D341Med (cell line): Measurements from ENCODE around the gene CYP3A4.
"Not testable (repeated sequence)": the region's sequence is repeated elsewhere in the genome, so short reads cannot be mapped to it uniquely, and the experiment has no call there.

Experiments used
- DNase-seq: peaks from one replicate; pipeline ENCODE4 v3.0.0; 2012; ENCODE audit warnings: low spot score

The CYP3A4 gene

DNA sequence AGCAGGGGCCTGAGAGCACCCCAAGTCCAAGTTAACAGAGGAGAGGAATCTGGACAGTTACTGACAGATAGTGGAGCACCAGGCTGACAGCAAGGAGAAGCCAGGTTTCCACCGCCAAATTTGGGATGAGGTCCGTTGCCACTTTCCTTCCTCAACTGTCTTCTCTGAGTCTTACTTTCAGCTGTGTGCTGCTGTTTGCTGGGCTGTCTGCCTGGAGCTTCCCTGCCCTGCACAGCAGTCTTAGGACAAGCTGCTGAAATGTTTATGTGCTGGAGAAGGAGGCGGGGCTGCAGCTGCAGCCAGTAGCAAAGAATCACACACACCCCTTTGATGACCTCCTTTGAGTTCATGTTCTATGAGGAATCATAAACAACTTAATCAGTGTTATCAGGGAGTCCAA lies 31.6 kb downstream of the CYP3A4 start:
- no peak for DNase-seq

DNA sequence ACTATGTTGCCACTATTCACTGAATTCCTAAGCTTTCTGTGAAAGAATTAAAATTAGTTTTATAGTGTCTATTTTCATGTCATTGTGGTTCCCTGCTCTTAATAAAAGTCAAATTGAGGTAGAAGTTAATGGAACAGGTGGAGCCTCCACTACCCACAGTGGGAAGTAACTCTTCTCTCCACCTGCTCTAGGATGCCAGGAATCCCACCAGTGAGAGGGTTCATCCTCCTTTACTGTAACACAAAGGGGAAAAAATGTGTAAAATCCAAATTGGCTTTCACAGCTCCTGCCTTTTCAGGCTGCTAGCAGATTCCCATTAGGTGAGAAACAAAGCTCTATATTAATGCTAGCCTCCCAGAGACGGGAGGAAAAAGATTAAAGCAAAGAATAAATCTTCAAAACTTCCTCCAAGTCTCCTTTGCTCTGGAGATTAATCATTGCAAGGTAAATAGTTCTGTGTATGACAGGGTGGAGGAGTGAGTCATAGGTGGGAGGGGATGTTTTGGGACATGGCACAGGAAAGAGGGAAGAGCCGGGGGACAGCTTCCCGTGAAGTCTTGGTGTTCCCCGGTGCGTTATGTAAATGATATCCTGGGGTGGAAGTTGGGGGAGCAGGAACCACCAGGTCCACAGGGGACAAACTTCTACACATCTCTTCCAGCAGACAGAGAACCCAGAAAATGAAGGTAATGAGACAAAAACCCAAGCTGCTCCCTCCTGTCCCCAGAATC lies 32.5 kb downstream of the CYP3A4 start:
- not testable (repeated sequence) for DNase-seq

DNA sequence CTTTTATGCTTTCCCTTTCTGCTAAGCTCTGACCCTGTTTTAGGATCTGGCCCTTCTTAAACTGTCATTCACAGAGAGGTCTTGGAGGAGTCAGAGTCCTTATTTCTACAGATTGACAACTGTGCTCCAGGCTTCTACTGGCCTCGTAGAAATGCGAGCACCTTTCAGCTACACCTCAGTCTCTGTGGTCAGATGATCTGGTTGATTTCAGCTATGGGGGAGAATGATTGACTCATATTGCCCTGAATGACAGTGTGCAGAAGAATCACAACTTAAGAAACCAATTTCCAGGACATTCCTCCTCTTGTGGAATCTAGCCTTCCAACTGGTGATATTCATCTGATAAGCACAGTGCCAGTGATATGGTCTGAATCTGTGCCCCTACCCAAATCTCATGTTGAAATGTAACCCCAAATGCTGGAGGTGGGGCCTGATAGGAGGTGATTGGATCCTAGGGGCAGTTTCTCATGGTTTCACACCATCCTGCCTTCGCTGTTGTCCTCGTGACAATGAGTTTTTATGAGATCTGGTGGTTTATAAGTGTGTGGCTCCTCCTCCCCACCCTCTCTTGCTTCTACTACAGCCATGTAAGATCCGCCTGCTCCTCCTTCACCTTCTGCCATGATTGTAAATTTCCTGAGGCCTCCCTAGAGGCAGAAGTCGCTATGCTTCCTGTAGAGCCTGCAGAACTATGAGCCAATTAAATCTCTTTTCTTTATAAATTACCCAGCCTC lies 35.0 kb downstream of the CYP3A4 start:
- DNase-seq = no peak

DNA sequence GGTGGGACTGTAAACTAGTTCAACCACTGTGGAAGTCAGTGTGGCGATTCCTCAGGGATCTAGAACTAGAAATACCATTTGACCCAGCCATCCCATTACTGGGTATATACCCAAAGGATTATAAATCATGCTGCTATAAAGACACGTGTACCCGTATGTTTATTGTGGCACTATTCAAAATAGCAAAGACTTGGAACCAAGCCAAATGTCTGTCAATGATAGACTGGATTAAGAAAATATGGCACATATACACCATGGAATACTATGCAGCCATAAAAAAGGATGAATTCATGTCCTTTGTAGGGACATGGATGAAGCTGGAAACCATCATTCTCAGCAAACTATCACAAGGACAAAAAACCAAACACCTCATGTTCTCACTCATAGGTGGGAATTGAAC lies 37.1 kb downstream of the CYP3A4 start:
- not testable (repeated sequence) for DNase-seq

DNA sequence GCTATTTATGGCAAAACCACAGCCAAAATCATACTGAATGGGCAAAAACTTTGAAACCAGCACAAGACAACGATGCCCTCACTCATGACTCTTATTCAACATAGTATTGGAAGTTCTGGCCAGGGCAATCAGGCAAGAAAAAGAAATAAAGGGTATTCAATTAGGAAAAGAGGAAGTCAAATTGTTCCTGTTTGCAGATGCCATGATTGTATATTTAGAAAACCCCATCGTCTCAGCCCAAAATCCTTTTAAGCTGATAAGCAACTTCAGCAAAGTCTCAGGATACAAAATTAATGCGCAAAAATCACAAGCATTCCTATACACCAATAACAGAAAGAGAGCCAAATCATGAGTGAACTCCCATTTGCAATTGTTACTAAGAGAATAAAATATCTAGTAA lies 38.6 kb downstream of the CYP3A4 start:
- not testable (repeated sequence) for DNase-seq

DNA sequence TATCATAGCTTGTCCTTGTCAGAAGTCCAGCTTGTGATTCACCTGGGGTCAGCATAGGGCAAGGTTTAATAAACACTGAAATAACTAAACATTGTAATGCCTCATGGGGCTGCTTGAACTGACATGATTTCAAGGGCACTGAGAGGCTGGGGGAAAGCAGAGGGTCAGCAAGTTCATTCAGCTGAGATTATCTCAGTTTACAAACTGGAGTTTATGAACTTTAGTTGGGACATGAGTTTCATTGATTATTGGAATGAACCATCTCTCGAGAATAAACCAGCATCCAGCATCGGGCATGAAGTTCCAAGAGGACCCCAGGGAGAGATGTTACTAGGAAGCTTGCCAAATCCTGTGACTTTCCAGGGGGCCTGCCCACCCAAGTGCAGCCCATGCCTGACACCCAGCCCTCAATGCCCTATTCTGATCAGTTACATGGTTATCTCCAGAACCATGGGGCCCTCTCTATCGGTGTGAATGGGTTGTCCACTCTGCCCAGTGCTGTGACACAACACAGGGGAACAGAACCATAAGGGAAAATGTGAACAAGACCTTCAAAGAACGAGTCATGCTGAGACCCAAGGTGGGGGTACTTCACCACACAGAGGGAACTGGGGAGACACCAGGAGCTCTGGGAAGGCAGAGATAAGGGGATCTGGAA lies 41.1 kb downstream of the CYP3A4 start:
- DNase-seq = no peak

DNA sequence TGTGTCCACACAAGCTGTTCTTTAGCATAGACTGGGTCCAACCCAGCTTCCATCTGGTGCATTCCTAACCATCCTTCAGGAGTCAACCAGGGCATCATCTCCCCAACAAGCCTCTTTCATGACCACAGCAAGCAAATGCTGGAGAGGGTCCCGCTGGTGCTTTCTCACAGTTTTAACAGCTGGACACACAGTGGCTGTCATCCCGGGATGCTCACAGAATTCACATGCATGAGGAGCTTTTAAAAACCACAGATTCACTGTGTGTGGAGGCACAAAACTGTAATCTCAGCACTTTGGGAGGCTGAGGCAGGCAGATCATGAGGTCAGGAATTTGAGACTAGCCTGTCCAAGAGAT lies 42.6 kb downstream of the CYP3A4 start:
- no peak for DNase-seq

DNA sequence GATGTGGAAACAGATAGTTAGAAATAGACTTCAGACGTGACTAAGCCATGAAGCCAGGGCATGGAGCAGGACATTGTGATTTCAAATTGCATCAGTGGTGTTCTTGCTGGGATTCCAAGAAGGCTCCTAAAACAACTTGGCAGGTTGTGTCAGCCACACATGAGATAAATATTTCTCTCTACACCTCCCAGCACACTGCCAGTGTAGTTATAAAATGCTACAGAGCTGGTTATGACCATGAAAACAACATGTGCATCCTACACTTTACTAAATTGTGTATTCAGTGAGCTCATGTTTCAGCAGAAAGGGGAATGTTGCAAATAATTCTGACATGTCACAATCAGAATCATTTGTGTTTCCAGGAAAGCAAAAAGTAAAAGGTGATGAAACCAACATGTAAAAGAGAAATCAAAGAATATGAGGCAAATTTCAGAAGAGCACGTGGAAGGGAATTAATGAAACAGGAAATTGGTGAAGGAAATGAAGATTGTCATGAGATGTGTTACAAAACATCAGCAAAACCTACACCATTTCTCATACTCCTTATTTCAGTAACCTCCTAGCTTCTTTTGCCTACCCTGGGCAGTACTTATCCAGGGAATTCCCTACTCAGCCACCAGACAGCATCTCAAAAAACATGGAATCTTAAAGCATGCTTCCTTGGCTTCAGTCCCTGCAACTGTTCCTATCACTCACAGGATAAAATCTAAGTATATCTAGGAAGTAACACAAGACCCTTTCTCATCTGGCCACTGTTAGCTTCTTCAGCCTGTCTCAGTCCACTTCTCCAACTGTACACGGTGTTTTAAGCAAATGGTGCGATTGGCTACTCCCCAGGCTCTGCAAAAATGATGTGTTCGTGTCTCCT lies 43.2 kb downstream of the CYP3A4 start:
- no peak for DNase-seq

DNA sequence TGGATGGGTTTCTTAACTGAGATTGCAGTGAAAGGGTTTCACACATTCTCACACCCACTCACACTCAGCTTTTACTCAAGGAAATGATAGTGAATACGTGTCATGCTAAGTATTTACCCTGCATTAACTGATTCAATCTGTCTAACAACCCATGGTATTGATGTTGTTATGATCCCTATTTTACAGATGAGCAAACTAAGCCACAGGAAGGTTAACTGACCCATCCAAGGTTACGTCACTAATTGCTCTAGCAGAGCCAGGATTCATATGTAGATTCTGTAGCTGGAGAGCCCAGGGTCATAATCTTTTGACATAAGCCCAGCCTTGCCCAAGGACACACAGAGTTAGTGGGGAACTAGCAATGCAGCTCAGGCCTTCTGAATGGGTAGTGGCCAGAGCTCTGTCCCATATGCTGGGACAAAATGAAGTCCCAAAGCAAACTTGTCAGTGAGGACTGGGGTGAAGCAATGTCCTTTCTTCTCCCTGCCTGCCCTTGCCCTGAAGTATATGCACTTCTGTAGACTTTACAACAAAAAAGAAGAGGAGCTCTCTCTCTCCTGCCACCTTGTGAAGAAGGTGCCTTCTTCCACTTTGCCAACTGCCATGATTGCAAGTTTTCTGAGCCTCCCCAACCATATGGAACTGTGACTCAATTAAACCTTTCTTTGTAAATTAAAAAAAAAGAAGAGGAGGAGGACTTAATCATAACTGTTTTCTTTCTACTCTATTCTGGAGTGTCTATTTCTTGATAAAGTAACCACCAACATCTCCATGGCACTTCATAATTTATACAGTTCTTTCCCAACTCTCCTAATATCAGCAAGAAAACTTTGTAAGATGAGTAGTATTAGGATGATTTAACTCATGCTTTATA lies 44.0 kb downstream of the CYP3A4 start:
- DNase-seq = no peak

DNA sequence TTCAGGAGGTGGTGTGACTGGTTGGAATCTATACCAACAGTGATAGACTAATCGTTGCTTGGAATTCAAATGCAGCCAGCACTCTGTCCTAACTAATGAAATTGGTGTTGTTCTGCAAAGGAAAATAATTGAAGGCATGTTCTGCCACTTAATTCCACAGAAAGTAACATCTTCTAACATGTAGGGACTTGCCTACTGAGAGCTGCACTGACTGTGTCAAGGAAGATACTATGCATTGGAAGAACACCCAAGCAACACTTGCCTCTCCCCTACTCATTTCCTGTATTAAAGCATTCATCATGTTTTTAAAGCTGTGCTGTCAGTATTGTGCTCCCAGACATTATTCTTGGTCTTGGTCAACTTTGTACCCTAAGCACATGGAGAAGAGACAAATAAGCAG lies 46.3 kb downstream of the CYP3A4 start:
- no peak for DNase-seq

DNA sequence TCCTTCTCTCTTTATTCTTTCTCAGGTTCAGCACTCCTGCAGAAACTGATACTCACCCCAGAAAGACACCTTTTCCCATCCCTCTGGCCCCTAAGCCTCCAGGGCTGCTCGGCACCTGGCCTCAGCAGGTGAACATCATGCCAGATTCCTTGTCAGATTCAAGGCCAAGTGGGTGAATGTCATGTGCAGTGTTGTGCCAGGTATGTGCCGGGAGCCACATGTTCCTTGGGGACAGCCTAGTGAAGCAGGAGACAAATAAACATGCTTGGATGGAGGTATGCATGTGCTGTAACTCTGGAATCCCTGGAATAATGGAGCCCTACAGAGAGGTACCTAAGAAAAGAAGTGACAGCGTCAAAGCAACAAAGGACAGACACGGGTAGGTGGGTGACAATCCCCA lies 47.3 kb downstream of the CYP3A4 start:
- not testable (repeated sequence) for DNase-seq

DNA sequence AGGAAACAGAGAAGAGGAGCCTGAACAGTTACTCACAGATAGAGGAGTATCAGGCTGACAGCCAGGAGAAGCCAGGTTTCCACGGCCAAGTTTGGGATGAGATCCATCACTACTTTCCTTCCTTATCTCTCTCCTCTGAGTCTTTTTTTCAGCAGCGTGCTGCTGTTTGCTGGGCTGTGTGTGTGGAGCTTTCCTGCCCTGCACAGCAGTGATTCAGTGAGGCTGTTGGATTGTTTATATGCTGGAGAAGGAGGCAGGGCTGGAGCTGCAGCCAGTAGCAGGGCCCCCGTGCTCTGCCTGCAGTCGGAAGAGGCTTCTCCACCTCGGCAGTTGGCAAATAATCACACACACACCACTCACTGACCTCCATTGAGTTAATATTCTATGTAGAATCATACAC lies 49.0 kb downstream of the CYP3A4 start, which contains the start of gene CYP3A7:
CYP3A7 (minus strand) TSS at position 210 of the 400 bp plus-strand sequence; CDS start at position 107, 103 bp downstream.
- no peak for DNase-seq

DNA sequence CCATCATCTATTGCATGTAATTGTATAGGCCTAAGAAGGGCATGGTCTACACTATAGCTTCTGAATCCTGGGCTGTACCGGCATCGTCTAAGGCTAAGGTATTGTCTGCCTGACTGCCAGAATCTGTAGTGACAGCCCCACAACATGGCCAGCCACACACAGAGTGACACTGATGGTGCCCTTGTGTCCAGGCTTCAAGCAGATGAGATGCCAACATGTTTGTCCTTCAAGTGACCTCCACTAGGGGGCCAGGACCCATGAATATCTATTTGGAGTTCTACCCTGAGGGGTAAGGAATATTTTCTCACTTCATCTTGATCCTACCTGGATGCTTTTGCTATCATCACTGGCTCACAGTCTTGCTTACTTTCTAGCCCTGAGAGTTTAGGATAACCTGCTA lies 50.5 kb downstream of the CYP3A4 start:
- peak; percentile 30 for DNase-seq

DNA sequence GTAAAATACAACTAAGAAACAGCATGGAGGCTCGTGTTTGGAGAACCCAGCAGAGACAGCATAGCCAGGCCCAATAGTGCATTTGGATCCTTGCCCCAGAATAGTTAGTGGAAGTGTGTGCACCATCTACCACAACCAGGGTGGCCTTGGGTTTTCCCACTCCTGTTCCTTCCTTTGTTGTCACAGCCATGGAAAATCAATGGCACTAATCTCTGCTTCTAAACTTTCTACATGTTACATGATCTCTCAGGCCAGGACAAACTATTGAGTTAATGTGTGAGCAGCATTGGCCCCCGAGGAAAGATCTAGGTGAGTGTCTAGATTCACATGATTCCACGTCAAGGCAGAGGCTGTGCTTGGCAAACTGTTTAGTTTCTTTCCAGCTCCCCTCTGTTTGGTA lies 51.0 kb downstream of the CYP3A4 start:
- no peak for DNase-seq

DNA sequence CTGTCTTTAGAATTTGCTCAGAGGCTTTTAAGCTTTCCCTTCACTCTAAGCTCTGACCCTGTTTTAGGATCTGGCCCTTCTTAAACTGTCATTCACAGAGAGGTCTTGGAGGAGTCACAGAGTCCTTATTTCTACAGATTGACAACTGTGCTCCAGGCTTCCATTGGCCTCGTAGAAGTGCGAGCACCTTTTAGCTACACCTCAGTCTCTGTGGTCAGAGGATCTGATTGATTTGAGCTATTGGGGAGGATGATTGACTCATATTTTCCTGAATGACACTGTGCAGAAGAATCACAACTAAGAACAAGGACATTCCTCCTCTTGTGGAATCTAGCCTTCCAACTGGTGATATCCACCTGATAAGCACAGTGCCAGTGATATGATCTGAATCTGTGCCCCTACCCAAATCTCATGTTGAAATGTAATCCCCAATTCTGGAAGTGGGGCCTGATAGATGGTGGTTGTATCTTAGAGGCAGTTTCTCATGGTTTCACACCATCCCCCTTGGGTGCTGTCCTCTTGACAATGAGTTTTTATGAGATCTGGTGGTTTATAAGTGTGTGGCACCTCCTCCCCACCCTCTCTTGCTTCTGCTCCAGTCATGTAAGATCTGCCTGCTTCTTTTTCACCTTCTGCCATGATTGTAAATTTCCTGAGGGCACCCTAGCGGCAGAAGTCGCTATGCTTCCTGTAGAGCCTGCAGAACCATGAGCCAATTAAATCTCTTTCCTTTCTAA lies 52.2 kb downstream of the CYP3A4 start:
- DNase-seq = no peak

DNA sequence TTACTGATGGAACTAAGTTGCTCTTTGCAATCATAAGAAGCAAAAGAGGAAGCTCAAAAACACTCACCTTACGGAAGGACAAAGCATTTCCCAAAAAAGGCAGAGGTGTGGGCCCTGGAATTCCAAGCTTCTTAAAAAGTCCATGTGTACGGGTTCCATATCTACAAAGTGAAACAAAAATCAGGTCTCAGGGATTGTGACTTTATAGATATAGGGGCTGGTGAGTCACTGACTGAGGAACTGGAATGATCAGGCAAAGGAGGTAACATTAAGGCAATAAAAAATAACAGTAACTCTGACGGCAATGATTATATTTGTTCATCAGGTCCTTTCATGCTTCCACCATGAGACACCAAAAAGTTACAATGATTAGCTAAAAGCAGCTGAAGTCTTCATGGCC lies 53.0 kb downstream of the CYP3A4 start:
- DNase-seq = no peak

DNA sequence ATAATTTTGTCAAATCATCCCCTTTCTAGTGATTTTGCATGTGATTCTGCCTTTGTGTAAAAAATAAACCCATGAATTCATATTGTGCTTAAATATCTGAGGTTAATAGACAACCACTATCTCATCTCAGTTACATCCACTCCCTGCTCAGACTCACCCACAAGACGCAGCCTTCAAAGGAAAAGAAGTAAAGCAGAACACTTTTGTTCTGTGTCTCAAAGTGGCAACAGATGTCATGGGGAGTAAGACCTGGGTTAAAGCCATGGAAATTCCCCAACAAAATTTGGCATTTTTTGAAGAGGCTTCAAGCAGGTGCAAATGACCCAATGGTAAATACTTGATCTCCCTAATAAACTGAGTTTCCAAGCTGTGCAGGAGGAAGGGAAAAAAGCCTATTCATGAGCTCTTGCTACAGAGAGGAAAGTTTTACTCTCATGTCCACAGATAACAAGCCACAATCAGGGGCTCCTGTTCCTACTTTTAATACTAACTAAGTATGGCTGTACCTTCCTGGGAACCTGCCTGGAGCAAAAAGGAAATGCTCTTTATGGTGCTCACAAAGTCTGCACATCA lies 53.7 kb downstream of the CYP3A4 start:
- DNase-seq = no peak

DNA sequence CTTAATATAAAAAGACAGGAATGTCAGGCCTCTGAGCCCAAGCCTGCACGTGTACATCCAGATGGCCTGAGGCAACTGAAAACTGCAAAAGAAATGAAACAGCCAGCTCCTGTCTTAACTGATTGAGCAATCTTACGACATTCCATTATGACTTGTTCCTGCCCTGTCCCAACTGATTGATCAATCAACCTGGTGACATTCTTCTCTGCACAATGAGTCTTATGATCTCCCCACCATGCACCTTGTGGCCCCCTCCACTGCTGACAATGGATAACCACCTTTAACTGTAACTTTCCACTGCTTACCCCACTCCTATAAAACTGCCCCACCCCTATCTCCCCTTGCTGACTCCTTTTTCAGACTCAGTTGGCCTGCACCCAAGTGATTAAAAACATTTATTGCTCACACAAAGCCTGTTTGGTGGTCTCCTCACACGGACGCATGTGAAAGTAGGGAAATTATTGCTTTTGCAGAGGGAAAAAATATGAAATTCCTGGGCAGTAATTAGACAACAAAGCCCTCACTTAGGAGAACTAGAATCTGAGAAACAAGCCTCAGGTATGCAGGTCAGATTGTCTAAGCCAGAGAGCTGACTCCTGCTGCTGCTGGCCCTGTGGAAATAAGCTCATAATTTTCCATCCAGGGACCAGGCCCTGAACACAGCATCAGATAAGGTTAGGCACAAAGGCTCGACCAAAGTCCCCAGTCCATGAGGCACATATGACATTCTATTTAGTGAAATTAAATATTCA lies 54.3 kb downstream of the CYP3A4 start:
- DNase-seq = no peak

DNA sequence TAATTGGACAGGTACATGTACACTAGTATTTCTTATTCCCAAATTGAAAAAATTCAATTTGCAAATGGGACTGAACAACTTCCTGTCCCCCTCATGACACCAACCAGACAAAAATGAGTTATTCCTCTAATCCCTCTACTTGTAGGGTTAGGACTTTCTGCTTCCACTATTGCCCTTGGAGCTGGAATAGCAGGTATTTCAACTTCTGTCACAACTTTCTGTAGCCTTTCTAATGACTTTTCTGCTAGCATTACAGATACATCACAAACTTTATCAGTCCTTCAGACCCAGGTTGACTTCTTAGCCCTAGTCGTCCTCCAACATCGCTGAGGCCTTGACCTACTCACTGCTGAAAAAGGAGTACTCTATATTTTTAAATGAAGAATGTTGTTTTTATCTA lies 55.4 kb downstream of the CYP3A4 start:
- no peak for DNase-seq
